ENCODE results near the gene DCLK1. TPM values are rescaled to one million over a fixed set of nuclear protein-coding genes. Genes with fewer than 3 reads are reported as not detected.

The DCLK1 gene
- total RNA-seq, 2 experiments from 2014 or later = not detected

DNA sequence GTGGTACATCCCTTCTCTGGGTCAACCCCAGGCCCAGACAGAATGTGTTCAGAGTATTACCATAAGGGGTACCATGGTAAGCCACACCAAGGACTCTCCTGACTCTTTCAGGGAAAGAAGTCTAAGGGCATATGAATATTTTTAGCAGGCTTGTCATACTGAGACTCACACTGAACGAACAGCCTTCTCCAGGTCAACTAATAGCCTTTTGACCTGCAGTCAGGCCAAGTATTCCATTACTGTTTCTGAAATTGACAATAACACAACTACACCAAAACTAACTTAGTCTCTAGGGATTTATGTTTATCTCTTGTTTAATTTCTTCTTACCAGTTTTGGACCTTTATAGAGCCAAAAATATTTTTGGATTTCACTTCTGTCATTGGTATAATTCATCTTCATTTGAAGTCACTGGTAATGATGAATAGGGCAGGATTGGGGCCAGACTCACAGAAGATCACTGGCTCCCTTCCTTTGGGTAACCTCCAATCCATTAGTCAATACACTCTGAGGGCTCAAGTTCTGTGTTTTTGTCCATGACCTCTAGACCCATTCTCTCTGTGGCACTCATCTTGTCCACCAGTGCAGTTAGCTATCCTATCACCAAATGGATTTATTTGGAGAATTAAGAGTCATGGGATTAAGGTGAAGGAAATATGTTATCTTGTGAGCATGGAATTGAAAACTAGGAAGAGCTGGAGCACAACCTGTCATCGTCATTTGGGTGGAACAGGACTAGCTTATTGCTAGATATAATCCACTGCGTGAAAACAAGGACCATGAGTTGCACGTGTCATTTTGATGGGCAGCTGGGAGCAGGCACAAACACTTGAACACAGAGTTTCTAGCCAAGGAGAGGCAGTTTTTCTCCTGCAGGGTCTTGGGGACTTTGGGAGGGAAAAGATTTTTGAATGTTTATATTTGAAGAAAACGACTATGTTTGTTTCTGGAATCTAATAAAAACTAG lies 313.3 kb downstream of the DCLK1 start:
- no peak for DNase-seq
- ChIA-PET POLR2A (interaction anchor here (0.6 kb wide), 1 partner anchor 686 kb away, joined by 3 read pairs; no protein-coding TSS in a partner anchor), CTCF (interaction anchor here (0.6 to 1.6 kb wide), 5 partner anchors 9 to 70 kb away, joined by 3 to 6 read pairs (median 4); no protein-coding TSS in a partner anchor)
- no peaks in the 10 kb centered on the region for H3K4me1 Mint-ChIP-seq (ENCODE audit: low read depth)
- no peaks in the 10 kb centered on the region for H3K27me3 Mint-ChIP-seq
- H3K9me3 Mint-ChIP-seq = no peaks in the 10 kb centered on the region
- no peak overlapping the region for H3K27ac Mint-ChIP-seq
- H3K36me3 Mint-ChIP-seq (ENCODE audit: low read depth) = no peaks in the 10 kb centered on the region
- no peak overlapping the region for H3K4me3 Mint-ChIP-seq
- TF ChIP-seq, protein P1, sequence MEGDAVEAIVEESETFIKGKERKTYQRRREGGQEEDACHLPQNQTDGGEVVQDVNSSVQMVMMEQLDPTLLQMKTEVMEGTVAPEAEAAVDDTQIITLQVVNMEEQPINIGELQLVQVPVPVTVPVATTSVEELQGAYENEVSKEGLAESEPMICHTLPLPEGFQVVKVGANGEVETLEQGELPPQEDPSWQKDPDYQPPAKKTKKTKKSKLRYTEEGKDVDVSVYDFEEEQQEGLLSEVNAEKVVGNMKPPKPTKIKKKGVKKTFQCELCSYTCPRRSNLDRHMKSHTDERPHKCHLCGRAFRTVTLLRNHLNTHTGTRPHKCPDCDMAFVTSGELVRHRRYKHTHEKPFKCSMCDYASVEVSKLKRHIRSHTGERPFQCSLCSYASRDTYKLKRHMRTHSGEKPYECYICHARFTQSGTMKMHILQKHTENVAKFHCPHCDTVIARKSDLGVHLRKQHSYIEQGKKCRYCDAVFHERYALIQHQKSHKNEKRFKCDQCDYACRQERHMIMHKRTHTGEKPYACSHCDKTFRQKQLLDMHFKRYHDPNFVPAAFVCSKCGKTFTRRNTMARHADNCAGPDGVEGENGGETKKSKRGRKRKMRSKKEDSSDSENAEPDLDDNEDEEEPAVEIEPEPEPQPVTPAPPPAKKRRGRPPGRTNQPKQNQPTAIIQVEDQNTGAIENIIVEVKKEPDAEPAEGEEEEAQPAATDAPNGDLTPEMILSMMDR (IDR thresholded peaks at IDR 0.05) = no peak
- intact Hi-C loops (cut with micrococcal nuclease) = no loop called here
- no peak for ATAC-seq

DNA sequence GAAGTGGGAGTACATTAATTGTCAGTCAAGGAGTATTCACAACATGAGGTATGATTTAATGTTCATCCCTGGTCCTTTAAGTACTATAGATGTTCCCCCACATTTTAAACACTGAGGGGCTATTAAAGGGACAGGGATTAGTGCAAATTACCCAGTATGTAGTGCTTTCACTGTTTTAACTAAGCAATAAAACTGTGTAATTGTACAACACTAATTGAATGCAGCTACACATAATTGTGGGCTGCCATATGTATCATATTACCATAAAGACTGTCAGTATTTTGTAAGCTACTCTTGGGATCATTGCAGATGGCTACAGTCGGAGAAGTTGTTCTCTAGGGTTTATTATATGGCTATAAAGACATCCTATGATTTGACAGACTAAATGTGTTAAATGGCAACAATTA lies 316.6 kb downstream of the DCLK1 start:
- Mint-ChIP-seq H3K9me3 (no peaks in the 10 kb centered on the region), H3K4me1 (ENCODE audit: low read depth) (no peaks in the 10 kb centered on the region), H3K36me3 (ENCODE audit: low read depth) (no peaks in the 10 kb centered on the region), H3K27ac (no peak overlapping the region), H3K27me3 (no peaks in the 10 kb centered on the region), H3K4me3 (no peak overlapping the region)
- TF ChIP-seq, protein P1 (IDR thresholded peaks at IDR 0.05) = no peak
- ChIA-PET CTCF (no interaction called here), POLR2A (no interaction called here)
- intact Hi-C loops (cut with micrococcal nuclease) = no loop called here
- ATAC-seq (no peak), DNase-seq (no peak)

DNA sequence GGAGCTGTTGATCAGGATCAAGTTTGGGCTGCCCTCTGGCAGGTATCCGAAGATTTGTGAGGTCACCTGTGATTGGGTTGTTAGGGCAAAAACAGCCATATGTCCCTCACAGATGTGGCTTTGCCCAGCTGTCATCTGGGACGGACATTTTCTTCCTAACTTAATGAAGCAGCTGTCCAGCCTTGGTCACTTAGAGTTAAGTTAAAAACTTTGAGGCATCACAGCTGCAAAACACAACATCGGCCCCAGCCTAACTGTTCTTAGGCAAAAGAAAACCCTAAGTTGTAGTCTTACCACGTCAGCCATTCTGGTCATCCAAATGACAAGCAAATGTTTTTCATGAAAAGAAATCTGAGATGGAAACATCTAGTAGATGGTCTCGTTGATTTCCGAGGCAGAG lies 318.4 kb downstream of the DCLK1 start:
- ChIA-PET CTCF (no interaction called here), POLR2A (no interaction called here)
- Mint-ChIP-seq H3K4me3 (no peak overlapping the region), H3K4me1 (ENCODE audit: low read depth) (no peaks in the 10 kb centered on the region), H3K27ac (no peak overlapping the region), H3K9me3 (no peaks in the 10 kb centered on the region), H3K27me3 (no peaks in the 10 kb centered on the region), H3K36me3 (ENCODE audit: low read depth) (no peaks in the 10 kb centered on the region)
- intact Hi-C loops (cut with micrococcal nuclease) = no loop called here
- DNase-seq = no peak
- no peak for ATAC-seq
- TF ChIP-seq, protein P1 (IDR thresholded peaks at IDR 0.05) = no peak

DNA sequence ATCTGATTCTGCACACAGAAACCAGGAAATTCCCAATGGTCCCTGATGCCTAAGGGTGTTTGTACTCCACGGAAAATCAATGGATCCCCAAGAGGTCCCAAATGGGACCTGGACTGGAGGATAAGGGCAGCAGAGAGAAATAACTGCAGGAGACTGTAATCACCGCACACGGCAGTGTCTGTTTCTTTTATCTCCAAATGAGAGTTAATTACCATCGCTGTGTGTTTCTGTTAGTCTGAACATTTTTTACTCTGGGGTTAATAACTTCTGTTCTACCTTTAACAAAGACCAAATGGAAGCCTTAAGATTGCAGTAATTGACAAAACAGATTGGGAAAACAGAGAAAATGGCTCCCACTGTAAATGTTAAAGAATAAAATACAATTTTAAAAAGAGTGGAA lies 320.9 kb downstream of the DCLK1 start:
- POLR2A ChIA-PET = no interaction called here
- Mint-ChIP-seq H3K27me3 (no peaks in the 10 kb centered on the region), H3K27ac (no peak overlapping the region), H3K9me3 (no peaks in the 10 kb centered on the region), H3K36me3 (ENCODE audit: low read depth) (no peaks in the 10 kb centered on the region), H3K4me1 (ENCODE audit: low read depth) (no peaks in the 10 kb centered on the region), H3K4me3 (no peak overlapping the region)
- ATAC-seq (no peak), DNase-seq (no peak)
- CTCF ChIA-PET = no interaction called here
- intact Hi-C loops (cut with micrococcal nuclease) = no loop called here
- TF ChIP-seq, protein P1 (IDR thresholded peaks at IDR 0.05) = no peak

DNA sequence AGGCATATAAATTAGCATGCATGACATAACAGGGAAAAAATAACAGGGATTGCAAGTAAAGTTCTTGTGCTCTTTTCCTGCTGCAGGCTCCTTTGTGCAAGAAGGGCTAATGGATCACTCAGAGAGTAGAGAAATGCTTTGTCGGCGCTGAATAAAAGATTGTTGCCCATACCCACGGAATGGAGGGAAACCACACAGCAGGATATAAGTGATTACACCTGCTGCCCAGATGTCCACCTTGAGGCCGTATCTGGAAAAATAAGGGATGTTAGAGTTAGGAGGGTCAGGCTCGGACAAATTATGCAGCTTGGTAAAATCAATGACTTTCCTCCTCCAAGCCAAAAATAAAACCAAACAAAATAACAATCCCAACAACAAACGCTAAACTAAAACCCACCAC lies 322.3 kb downstream of the DCLK1 start:
- Mint-ChIP-seq H3K4me3 (no peak overlapping the region), H3K9me3 (no peaks in the 10 kb centered on the region), H3K4me1 (ENCODE audit: low read depth) (no peaks in the 10 kb centered on the region), H3K27ac (no peak overlapping the region), H3K27me3 (no peaks in the 10 kb centered on the region), H3K36me3 (ENCODE audit: low read depth) (no peaks in the 10 kb centered on the region)
- intact Hi-C loops (cut with micrococcal nuclease) = no loop called here
- TF ChIP-seq, protein P1 (IDR thresholded peaks at IDR 0.05) = no peak
- no peak for DNase-seq
- ChIA-PET POLR2A (no interaction called here), CTCF (no interaction called here)
- ATAC-seq = no peak

Data from activated CD8-positive, alpha-beta T cell treated with anti-CD3 and anti-CD28 coated beads for 36 hours (primary cell).